ENCODE data around the gene TMEM72.

TMEM72 gene

DNA sequence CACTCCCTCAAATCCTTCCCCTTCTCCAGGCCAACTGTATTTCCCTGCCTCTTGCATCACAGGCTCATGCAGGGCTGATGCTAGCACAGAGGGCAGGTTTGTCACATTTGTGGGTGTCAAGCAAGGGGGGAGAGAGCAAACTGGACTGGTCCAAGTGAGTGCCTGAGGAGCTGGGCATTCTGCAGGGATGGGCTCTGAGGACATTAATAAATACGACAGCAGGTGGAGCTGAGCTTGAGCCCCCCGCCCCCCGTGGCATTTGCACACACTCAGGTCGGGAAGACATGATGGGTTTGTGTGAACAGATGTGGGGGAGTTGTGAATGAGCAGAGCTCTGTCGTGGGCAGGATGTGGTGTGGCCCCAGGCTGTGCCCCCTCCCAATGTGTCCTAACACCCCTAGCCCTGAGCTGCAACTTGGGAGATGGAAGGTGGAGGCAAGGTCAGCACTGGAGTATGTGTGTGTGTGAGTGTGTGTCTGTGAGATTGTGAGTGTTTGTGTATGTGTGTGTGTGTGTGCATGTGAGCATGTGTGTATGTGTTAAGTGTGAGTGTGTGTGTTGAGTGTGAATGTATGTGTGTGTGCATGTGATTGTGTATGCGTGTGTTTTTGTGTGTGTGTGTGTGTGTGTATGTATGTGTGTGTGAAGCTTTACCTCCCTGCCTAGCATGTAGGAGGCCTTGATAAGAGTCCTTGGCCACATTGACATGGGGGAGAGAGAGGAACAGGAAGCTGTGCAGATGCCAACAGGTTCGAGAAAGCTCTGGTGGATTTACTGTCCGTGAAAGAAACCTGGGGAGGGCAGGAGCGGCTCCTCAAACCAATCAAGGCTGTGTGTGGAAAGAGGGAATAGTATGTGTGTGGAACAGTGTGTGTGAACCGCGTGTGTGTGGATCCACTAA is 57.6 kb downstream of the TMEM72 start:
- Histone ChIP-seq H3K4me3 (peak overlapping the region; percentile 3), H3K27ac (peak overlapping the region; percentile 34 to 84)
- TF ChIP-seq, protein P1, sequence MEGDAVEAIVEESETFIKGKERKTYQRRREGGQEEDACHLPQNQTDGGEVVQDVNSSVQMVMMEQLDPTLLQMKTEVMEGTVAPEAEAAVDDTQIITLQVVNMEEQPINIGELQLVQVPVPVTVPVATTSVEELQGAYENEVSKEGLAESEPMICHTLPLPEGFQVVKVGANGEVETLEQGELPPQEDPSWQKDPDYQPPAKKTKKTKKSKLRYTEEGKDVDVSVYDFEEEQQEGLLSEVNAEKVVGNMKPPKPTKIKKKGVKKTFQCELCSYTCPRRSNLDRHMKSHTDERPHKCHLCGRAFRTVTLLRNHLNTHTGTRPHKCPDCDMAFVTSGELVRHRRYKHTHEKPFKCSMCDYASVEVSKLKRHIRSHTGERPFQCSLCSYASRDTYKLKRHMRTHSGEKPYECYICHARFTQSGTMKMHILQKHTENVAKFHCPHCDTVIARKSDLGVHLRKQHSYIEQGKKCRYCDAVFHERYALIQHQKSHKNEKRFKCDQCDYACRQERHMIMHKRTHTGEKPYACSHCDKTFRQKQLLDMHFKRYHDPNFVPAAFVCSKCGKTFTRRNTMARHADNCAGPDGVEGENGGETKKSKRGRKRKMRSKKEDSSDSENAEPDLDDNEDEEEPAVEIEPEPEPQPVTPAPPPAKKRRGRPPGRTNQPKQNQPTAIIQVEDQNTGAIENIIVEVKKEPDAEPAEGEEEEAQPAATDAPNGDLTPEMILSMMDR (IDR thresholded peaks at IDR 0.05) = no peak
- no peak for DNase-seq (ENCODE audit: low spot score)

DNA sequence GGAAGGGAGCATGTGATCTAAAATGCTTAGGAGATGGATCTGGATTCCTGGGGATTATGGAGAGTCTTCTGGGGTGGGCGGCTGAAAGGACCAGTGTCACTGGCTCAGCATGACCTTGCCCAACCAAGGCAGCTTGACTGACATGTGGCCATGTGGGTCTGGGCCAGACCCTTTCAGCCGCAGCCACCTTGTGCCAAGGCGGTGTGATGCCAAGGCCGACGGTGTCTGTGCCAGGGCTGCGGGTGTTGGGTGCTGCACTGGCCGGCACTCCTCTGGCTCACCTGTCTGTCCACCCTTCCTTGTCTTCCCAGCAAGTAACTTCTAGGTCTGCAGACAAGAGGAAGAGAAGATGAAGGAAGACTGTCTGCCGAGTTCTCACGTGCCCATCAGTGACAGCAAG is 58.7 kb downstream of the TMEM72 start:
- peak overlapping the region in 1 of 2 donors; percentile 84 for H3K27ac ChIP-seq
- H3K4me3 ChIP-seq = no peak overlapping the region
- no peak for DNase-seq (ENCODE audit: low spot score)
- TF ChIP-seq, protein P1 (IDR thresholded peaks at IDR 0.05) = no peak

DNA sequence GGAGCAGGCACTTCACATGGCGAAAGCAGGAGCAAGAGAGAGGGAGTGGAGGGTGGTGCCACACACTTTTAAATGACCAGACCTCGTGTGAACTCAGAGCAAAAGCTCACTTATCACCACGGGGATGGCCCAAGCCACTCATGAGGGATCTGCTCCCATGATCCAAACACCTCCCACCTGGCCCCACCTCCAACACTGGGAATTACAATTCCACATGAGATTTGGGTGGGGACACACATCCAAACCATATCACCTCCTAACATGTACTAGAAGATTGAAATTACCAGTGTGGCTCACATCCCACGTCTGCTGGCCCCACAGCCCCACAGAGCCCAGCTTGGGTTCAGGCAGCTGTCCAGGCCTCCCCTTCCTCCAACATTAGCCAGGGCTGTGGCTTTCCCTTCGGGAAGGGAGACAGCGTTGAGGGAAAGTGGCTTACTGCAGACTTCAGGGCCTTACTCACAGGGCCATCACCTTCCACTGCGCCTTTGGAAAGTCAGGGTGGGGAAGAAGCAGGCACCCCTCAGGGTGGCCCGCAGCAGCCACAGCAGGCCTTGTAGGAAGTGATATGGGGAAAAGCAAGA is 59.8 kb downstream of the TMEM72 start:
- Histone ChIP-seq H3K4me3 (no peak overlapping the region), H3K27ac (peak overlapping the region in 1 of 2 donors; percentile 15)
- TF ChIP-seq, protein P1 (IDR thresholded peaks at IDR 0.05) = no peak
- no peak for DNase-seq (ENCODE audit: low spot score)

DNA sequence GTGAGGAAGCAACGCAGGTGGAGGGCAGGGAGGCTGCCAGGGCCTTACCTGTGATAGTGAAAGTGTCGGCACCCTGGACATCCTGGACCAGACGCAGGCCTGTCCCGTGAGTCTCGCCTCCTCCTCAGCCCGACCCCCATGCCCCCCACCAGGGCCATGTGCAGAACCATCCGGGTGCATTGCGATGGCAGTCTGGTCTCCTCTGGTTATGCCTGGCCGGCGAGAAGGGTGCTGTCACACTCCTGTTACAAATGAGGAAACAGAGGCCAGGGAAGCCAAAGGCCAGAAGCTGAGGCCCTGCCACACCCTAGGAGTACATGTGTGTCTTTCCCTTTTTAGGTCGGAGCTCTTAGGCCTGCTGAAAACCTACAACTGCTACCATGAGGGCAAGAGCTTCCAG is 60.3 kb downstream of the TMEM72 start:
- TF ChIP-seq, protein P1 (IDR thresholded peaks at IDR 0.05) = no peak
- peak overlapping the region in 1 of 2 donors; percentile 15 for H3K27ac ChIP-seq
- no peak overlapping the region for H3K4me3 ChIP-seq
- DNase-seq (ENCODE audit: low spot score) = no peak

DNA sequence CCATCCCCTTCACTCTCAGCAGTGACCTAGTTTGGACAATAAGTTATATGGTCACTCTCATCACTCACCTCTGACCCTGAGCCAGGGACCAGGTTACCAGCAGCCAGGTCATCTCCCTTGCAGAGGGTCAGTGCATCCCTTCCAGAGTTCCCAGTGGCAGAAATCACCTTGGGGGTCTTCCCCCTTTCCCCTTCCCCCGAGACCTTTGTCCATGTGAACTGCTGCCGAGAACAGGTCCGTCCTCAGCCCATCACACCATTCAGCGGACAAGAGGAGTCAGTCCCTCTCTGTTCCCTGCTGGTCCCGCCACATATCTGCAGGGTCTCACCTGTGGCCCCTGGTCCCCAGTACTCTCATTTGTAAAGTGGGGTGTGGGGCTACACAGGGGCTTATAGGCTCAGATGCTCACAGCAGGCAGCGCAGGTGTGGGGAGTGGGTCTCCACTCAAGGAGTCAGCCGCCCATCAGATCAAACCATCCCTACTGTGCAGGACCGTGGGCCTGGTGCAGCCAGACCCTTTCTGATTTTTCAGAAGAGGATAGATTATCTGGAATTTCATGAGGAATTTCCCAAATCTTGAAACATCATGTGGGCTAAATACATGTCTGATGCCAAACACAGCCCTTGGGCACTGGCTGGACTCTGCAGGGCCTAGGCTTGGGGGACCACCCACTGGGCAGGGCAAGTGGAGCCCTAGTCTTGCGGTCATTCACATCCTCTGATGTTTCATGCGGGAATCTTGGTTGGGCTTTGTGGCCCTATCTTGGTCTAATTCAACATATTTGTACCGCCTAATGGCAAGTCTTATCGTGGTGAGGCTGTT is 61.0 kb downstream of the TMEM72 start:
- no peak for DNase-seq (ENCODE audit: low spot score)
- Histone ChIP-seq H3K27ac (peak overlapping the region in 1 of 2 donors; percentile 97), H3K4me3 (no peak overlapping the region)
- TF ChIP-seq, protein P1 (IDR thresholded peaks at IDR 0.05) = no peak

DNA sequence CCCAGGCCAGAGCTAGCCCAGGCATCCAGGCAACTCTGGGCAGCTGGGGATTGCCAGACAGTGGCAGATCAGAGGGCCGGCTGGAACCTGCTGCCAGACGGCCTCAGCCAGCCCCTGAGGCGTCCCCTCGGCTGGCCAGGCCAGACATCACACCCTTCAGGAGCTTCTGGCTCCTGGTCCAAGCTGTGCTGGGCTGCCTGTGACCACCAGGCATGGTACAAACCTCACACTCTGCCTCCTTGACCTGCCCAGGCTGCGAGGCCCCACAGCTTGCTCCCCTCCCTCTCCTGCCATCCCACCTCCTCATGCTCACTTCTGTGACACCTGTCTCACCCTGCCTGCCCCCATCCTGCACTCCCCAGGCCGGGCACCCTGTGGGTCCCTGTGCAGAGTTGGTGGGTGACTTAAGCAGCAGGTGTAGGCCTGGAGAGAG is 61.8 kb downstream of the TMEM72 start:
- DNase-seq (ENCODE audit: low spot score) = no peak
- Histone ChIP-seq H3K4me3 (no peak overlapping the region), H3K27ac (peak overlapping the region; percentile 95 to 97)
- TF ChIP-seq, protein P1 (IDR thresholded peaks at IDR 0.05) = no peak

Data from coronary artery (tissue), 2 donors.